Subcutaneous adipose tissue (tissue), 4 donors: ENCODE data around the gene TTYH2. TPM values are rescaled to one million over a fixed set of nuclear protein-coding genes. Genes with fewer than 3 reads are reported as not detected.

Experiments used
- total RNA-seq, 4 donors: library from RNA; depleted of rRNA; stranded (reverse); fragments of >200 nt; gene quantifications; one replicate each; pipeline ENCODE4 v1.1.0, GENCODE V29; 2016
- TF ChIP-seq, protein P1 (sequence below): fragments of 450-650 bp; IDR thresholded peaks from one replicate; pipeline ENCODE4 v1.5.1; 2016; ENCODE audit warnings: low read depth, mild to moderate bottlenecking, control low read depth, antibody characterized with exemption, moderate library complexity

Gene TTYH2
- total RNA-seq, 4 donors from 2014 or later, result 4.6 to 14.4 (median 5.9) TPM

DNA sequence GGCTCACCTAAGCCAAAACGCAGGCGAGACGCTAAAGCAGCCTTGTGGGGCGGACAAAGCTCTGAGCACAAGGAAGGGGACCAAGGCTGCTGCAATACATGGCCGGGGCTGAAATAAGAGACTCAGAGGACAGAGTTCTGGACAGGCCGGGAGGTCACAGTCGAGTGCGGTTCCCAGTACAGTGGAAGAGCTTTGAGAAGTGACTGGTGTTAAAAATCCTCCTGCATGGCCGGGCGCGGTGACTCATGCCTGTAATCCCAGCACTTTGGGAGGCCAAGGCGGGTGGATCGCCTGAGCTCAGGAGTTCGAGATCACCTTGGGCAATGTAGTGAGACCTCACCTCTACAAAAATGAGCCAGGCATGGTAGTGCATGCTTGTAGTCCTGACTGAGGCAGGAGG lies 10.5 kb downstream of the TTYH2 start:
- TF ChIP-seq, protein P1, sequence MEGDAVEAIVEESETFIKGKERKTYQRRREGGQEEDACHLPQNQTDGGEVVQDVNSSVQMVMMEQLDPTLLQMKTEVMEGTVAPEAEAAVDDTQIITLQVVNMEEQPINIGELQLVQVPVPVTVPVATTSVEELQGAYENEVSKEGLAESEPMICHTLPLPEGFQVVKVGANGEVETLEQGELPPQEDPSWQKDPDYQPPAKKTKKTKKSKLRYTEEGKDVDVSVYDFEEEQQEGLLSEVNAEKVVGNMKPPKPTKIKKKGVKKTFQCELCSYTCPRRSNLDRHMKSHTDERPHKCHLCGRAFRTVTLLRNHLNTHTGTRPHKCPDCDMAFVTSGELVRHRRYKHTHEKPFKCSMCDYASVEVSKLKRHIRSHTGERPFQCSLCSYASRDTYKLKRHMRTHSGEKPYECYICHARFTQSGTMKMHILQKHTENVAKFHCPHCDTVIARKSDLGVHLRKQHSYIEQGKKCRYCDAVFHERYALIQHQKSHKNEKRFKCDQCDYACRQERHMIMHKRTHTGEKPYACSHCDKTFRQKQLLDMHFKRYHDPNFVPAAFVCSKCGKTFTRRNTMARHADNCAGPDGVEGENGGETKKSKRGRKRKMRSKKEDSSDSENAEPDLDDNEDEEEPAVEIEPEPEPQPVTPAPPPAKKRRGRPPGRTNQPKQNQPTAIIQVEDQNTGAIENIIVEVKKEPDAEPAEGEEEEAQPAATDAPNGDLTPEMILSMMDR, result no peak

DNA sequence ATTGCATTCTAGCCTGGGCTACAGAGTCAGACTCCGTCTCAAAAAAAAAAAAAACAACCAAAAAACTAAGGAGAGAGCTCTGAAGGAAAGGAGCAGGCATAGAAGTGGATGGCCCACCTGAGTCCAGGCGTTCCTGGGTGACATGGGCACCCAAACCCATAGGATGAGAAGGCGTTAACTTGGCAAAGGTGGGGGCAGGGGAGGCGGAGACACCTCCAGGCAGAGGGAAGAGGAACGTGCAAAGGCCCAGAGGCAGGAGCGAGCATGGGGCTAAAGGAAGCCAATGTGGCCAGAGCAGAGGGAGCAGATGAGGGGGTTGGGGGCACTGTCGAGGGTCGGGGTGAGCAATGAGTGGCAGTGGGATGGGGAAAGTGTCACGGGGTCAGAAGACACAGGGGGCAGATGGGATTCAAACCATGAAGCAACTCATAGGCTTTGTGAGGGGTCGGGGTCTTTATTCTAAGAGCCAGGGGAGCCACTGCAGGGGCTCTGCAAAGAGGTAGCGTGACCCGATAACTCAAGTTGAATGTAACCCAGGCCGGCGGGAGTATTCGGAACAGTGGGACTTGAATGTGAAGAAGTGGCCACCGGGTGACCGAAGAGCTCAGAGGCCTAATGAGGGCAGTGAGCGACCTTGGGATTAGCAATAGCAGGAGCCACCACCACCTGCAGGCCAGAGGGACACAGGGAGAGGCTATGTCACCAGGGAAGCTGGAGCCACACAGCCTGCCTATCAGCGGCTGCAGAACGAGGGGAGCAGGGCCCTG lies 11.8 kb downstream of the TTYH2 start:
- TF ChIP-seq, protein P1, result no peak

DNA sequence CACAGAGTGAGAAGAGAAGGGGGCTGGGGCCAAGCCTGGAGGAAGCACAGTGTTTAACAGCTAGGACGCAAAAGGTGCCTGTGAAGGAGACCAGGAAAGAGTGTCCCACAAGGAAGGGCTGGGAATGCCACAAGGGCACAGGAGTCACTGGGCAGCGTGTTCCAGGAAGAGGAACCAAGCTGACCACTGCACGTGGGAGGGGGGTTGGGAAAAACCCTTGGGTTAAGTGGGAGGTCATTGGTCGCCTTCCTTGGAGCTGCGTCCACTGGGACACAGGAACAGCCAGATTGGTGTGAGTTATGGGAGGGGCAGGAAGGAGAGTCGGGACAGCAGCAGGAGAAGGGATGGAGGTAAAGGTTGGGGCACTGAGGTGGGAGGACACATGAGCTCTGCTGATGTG lies 12.9 kb downstream of the TTYH2 start:
- TF ChIP-seq, protein P1, result no peak

DNA sequence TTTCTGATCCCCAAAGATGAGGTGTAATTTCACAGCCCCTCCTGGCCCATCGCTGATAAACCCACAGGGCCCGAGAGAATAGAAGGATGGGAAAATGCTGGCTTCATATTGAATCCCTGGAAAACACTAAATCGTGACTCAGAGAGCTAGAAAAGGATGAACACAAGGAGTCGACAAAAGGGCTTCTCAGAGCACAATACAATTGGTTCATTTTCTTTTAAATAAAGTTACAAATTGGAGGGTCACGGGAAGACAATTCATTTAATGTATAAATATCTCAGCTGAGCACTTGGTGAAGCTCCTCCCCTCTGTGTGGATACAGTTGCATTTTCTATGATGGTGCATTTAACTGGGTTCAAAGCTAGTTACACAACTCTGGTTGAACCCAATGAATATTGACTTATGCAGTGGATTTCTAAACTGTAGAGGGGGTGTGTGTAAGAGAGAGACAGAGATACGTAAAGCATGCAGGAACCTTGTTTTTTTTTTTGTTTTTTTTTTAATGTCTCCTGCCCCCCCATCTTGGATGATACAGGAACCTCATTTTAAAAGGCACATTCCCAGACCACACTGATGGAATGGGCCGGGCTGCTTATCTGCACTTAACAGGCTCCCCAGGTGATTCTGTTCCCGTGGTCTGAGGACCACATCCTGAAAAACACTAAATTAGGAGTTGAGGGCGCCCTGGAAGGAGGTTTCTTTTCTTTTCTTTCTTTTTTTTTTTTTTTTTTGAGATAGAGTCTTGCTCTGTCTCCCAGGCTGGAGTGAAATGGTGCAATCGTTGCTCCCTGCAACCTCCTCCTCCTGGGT lies 14.1 kb downstream of the TTYH2 start:
- TF ChIP-seq, protein P1, result no peak

DNA sequence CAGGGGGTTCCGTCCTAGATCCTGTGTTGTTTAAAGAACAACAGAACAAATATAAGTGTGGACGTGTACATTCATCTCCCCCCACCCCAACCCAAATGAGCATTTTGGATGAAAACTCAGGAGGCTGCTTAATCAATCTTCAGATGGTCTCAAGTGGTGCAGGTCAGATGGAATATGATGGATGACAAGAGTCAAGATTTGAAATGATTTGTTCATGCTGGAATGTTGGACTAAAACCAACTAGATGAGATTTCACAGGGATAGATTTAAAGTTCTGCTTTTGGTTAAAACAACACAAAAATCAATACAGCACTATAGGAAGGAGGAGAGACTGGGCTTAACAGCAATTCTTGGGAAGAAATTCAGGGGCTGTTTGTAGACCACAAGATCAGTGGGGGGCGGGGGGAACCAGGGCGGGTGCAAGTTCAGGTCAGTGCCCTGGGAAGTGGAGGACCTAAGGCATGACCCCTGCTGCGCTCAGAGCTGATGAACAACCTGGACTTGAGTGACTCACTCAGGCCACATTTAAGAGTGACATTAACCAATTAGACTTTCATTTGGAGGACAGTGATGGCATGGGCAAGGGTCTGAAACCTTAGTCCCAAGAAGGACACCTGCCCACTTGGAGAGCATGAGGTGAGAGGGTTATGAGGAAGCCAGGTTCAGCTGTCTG lies 15.1 kb downstream of the TTYH2 start:
- TF ChIP-seq, protein P1, result no peak

DNA sequence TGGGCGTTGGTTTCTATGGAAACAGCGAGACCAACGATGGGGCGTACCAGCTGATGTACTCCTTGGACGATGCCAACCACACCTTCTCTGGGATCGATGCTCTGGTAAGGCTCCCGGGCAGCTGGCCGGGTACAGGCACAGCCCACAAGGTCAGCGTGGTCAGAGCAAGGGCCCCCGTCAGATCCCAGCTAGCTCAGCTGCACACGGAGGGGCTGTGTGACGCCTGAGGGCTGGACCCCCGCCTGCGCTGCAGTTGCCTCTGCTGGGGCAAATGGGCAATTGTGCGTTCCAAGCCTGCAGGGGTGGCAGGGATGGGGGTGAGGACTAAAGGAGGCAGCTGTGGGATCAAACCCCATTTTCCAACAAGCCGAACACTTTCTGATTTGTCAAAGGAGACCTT lies 17.5 kb downstream of the TTYH2 start:
- TF ChIP-seq, protein P1, result no peak
